ENCODE data around the gene LELP1. TPM values are rescaled to one million over a fixed set of nuclear protein-coding genes. Genes with fewer than 3 reads are reported as not detected.

LELP1 gene
- total RNA-seq, 2 experiments from 2014 or later = not detected

Other genes starting within 250 kb of the LELP1 start
- not detected for gene SPRR4, start 232.8 kb upstream of the LELP1 start, total RNA-seq
- gene SPRR1A, start 219.3 kb upstream of the LELP1 start, total RNA-seq = not detected
- not detected for gene SPRR3, start 201.7 kb upstream of the LELP1 start, total RNA-seq
- gene SPRR1B, start 172.2 kb upstream of the LELP1 start, total RNA-seq = not detected
- gene SPRR2D, start 162.3 kb upstream of the LELP1 start, total RNA-seq = not detected
- gene SPRR2A, start 145.9 kb upstream of the LELP1 start, total RNA-seq = not detected
- not detected for gene SPRR2B, start 131.8 kb upstream of the LELP1 start, total RNA-seq
- not detected for gene SPRR2E, start 108.9 kb upstream of the LELP1 start, total RNA-seq
- gene SPRR2F, start 89.9 kb upstream of the LELP1 start, total RNA-seq = not detected
- gene SPRR2G, start 52.5 kb upstream of the LELP1 start, total RNA-seq = not detected
- not detected for gene PRR9, start 14.2 kb downstream of the LELP1 start, total RNA-seq
- not detected for gene LORICRIN, start 56.3 kb downstream of the LELP1 start, total RNA-seq
- gene PGLYRP3, start 109.5 kb downstream of the LELP1 start, total RNA-seq = not detected
- not detected for gene PGLYRP4, start 145.4 kb downstream of the LELP1 start, total RNA-seq
- gene S100A9, start 154.4 kb downstream of the LELP1 start, total RNA-seq = under 1 TPM in 1 of 2 experiments, not detected in 1; 0.77 TPM
- gene S100A12, start 172.2 kb downstream of the LELP1 start, total RNA-seq = not detected
- gene S100A8, start 187.6 kb downstream of the LELP1 start, total RNA-seq = not detected
- gene S100A7A, start 213.1 kb downstream of the LELP1 start, total RNA-seq = not detected